ENCODE data around the gene TMED8. TPM values are rescaled to one million over a fixed set of nuclear protein-coding genes. Genes with fewer than 3 reads are reported as not detected.

TMED8 gene
- total RNA-seq, 2 experiments from 2014 or later: 15.0 to 15.4 TPM

DNA sequence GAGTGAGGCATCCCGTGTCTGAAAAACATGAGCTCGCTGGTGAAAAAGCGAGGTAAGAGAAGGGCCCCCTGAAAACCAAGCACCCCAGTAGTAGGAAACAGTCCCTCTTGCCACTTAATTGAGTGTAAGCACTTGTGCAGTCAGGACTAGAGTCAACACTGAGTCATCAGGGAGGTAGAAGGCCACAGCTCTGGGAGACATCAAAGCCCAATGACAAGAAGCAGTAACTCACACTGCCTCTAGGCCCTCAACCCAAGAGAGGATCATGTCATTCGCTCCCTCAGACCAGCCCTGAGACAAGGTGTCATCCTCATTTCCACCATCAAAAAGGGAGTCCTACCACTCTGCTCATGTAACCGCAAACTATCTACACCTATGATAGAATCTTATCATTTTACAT, 74.0 kb downstream of the TMED8 start:
- H3K36me3 Mint-ChIP-seq (ENCODE audit: low read depth): no peaks in the 10 kb centered on the region
- DNase-seq: peak; percentile 27
- no peak overlapping the region for H3K4me3 Mint-ChIP-seq
- H3K27me3 Mint-ChIP-seq: no peaks in the 10 kb centered on the region
- ChIA-PET CTCF (interaction anchor here (1.2 to 7.7 kb wide), 4 partner anchors 7 to 156 kb away, joined by 3 to 83 read pairs (median 3); no protein-coding TSS in a partner anchor), POLR2A (no interaction called here)
- H3K4me1 Mint-ChIP-seq: peaks cover 19% of the 10 kb centered on the region
- no peaks in the 10 kb centered on the region for H3K9me3 Mint-ChIP-seq
- no peak overlapping the region for H3K27ac Mint-ChIP-seq

DNA sequence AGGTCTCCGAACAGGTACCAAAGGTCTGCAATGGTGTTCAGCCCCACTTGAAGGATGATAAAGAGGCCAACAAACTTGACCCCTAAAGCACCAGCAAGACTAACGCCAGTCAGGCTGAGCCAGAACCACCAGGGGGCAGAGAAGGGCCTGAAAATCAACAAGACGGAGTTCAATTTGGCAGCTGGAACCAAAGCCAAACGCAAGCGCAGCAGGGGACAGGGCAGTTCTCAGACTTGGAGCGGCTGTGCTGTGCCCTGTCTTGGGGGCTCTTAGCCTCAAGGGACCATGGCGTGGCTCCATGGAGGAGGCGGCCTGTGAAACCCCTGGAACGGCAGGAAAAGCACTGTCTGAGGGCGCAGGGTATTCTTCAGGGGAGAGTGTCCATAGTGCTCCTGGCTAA, 75.8 kb downstream of the TMED8 start:
- Mint-ChIP-seq H3K4me1 (peaks cover 17% of the 10 kb centered on the region), H3K27ac (no peak overlapping the region), H3K4me3 (no peak overlapping the region), H3K27me3 (no peaks in the 10 kb centered on the region), H3K9me3 (no peaks in the 10 kb centered on the region), H3K36me3 (ENCODE audit: low read depth) (no peaks in the 10 kb centered on the region)
- peak; percentile 74 for DNase-seq
- POLR2A ChIA-PET: no interaction called here
- CTCF ChIA-PET: interaction anchor here (0.8 to 7.7 kb wide), 7 partner anchors 8 to 249 kb away, joined by 3 to 83 read pairs (median 4); partner anchors contain the start of genes GSTZ1 and POMT2

DNA sequence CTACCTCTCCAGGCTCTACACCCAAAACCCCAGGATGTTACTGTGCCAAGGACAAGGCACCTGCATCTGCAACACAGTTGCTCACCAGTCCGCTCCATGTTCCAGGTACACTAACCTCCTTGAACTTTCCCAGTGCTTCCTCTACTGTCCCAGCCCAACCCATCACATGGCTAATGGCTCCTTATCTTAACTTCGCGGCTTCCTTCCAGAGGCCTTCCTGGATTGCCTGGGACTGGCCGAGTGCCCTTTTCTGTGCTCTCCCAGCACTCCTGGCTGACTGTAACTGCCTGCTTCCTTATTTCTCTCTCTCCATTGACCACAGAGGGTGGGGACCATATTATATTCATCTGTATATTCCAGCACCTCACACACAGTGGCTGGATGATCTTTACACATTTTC, 77.1 kb downstream of the TMED8 start:
- no peaks in the 10 kb centered on the region for H3K27me3 Mint-ChIP-seq
- H3K9me3 Mint-ChIP-seq: no peaks in the 10 kb centered on the region
- CTCF ChIA-PET: interaction anchor here (1.6 kb wide), 1 partner anchor 21 kb away, joined by 5 read pairs; the partner anchor contains the start of genes GSTZ1 and POMT2

DNA sequence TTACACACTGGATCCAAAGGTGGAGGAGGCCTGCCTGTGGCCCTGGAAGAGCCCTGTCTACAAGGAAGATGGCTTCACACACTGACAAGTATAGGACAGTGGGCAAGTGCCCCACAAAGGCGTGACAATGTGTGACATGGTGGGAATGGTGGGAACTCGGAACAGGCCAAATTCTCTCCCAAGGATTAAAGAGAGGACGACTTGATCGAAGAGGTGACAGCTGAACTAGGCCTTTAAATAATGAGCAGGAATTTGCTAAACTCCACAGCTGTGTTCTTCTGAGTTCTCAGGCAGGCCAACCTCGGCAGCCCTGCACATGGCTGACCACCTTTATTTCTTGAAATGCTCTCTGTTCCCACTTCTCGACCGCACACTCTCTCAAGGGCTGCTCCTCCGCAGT, 80.0 kb downstream of the TMED8 start:
- Mint-ChIP-seq H3K4me3 (no peak overlapping the region), H3K4me1 (no peaks in the 10 kb centered on the region), H3K27me3 (no peaks in the 10 kb centered on the region), H3K9me3 (no peaks in the 10 kb centered on the region), H3K27ac (no peak overlapping the region), H3K36me3 (ENCODE audit: low read depth) (no peaks in the 10 kb centered on the region)
- ChIA-PET CTCF (no interaction called here), POLR2A (no interaction called here)
- DNase-seq: no peak

More for the DNA sequence above, 77.1 kb downstream of the TMED8 start:
- POLR2A ChIA-PET: no interaction called here
- DNase-seq: no peak
- Mint-ChIP-seq H3K27ac (no peak overlapping the region), H3K4me3 (no peak overlapping the region), H3K36me3 (ENCODE audit: low read depth) (no peaks in the 10 kb centered on the region), H3K4me1 (peaks cover 17% of the 10 kb centered on the region)

DNA sequence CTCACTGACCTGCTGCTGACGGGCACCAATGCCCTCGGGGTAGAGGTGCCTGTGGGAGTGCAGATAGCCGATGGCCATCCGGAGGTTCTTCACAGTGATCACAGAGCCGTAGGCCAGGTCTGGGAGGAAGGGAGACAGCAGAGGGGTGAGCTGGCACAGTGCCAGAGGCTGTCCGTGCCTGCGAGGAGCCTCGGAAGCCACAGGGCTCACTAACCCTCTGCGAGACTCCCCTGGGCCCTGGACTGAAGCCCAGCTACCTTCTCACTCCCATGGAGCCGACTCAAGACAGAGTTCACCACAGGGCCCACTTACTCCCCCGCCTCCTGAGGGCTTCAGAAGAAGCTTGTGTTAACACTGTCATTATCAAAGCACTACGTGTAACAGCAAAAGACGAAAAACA, 80.7 kb downstream of the TMED8 start:
- no peak for DNase-seq
- POLR2A ChIA-PET: no interaction called here
- H3K27ac Mint-ChIP-seq: no peak overlapping the region
- H3K4me3 Mint-ChIP-seq: no peak overlapping the region
- no peaks in the 10 kb centered on the region for H3K9me3 Mint-ChIP-seq
- H3K36me3 Mint-ChIP-seq (ENCODE audit: low read depth): no peaks in the 10 kb centered on the region
- H3K4me1 Mint-ChIP-seq: no peaks in the 10 kb centered on the region
- no peaks in the 10 kb centered on the region for H3K27me3 Mint-ChIP-seq
- CTCF ChIA-PET: interaction anchor here (1.5 kb wide), 1 partner anchor 83 kb away, joined by 4 read pairs; no protein-coding TSS in a partner anchor

DNA sequence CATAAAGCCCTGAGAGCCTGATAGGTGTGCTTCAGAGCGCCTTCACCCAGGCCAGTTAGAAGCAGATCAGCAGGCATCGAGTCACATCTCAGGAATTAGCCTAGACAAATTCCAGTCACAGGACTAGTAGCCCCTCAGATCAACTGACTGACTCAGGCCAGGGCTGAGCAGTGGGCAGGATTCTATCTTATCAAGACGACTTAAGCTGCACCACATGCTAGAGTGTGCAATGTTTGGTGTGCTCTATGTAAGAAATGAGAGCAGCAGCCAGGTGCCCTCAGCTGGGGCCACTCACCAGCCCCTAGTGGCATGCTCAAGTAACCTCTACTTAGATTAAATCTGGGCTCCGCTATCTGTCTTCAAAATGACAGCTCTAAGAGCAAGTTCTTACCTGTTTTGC, 86.2 kb downstream of the TMED8 start:
- CTCF ChIA-PET: no interaction called here

DNA sequence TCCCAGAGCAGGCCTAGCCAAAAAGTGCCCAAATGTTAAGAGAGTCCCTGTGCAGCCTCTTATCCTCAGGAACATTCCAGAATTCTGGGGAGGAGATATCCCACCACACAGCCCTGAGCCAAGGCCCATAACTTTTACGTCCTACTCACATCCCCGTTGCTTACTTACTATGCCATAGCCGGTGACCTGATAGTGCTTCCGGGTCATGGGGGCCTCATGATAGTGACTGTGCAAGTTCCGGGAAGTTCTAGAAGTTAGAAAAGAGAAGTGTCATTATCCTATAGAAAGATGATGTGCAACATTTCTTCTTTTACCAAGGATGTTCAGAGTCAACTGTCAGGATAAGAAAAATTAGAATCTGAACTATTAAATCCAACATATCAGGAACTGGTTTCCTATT, 90.3 kb downstream of the TMED8 start:
- Mint-ChIP-seq H3K27me3 (no peaks in the 10 kb centered on the region), H3K36me3 (ENCODE audit: low read depth) (no peaks in the 10 kb centered on the region), H3K4me1 (no peaks in the 10 kb centered on the region), H3K4me3 (no peak overlapping the region), H3K27ac (no peak overlapping the region), H3K9me3 (no peaks in the 10 kb centered on the region)
- CTCF ChIA-PET: interaction anchor here (0.9 to 1.0 kb wide), 2 partner anchors 20 to 30 kb away, joined by 3 read pairs; no protein-coding TSS in a partner anchor
- POLR2A ChIA-PET: no interaction called here
- DNase-seq: no peak

More for the DNA sequence above, 86.2 kb downstream of the TMED8 start:
- Mint-ChIP-seq H3K4me1 (no peaks in the 10 kb centered on the region), H3K27me3 (no peaks in the 10 kb centered on the region), H3K4me3 (no peak overlapping the region), H3K9me3 (no peaks in the 10 kb centered on the region), H3K27ac (no peak overlapping the region), H3K36me3 (ENCODE audit: low read depth) (no peaks in the 10 kb centered on the region)
- POLR2A ChIA-PET: no interaction called here
- no peak for DNase-seq

Other genes with a start within 250 kb of the TMED8 start
- gene ZDHHC22, start 235.3 kb downstream of the TMED8 start, total RNA-seq: not detected
- gene TMEM63C, start 195.3 kb downstream of the TMED8 start, total RNA-seq: under 1 TPM; 0.29 to 0.45 TPM
- not detected for gene NGB, start 105.9 kb downstream of the TMED8 start, total RNA-seq
- 10 to 100 TPM; 11.9 to 13.8 TPM for gene POMT2, start 56.2 kb downstream of the TMED8 start, total RNA-seq
- 10 to 100 TPM; 17.0 to 17.8 TPM for gene GSTZ1, start 56.1 kb downstream of the TMED8 start, total RNA-seq
- under 1 TPM; 0.10 to 0.27 TPM for gene SAMD15, start 285 bp upstream of the TMED8 start, total RNA-seq
- gene NOXRED1, start 46.4 kb upstream of the TMED8 start, total RNA-seq: under 1 TPM; 0.22 to 0.67 TPM
- 10 to 100 TPM; 19.0 to 20.7 TPM for gene VIPAS39, start 80.5 kb upstream of the TMED8 start, total RNA-seq
- 100 to 1,000 TPM; 217 to 245 TPM for gene AHSA1, start 81.0 kb upstream of the TMED8 start, total RNA-seq
- gene ISM2, start 121.7 kb upstream of the TMED8 start, total RNA-seq: not detected
- 10 to 100 TPM; 54.2 to 64.4 TPM for gene SPTLC2, start 239.5 kb upstream of the TMED8 start, total RNA-seq

Measured in activated CD4-positive, alpha-beta T cell treated with anti-CD3 and anti-CD28 coated beads, Interleukin-2, amount 10 ng/mL, durations not matched to agents 7 days and 5 days (primary cell).